ENCODE data around the gene NTHL1.

Gene NTHL1

GRCh38 chr16:2028620-2029220 lies 18.9 kb downstream of the NTHL1 start:
- CTCF ChIA-PET: interaction anchor here (1.1 to 2.1 kb wide), 2 partner anchors 21 to 112 kb away, joined by 5 to 10 read pairs; no protein-coding TSS in a partner anchor
- POLR2A ChIA-PET: interaction anchor here (1.2 to 2.6 kb wide), 2 partner anchors 10 to 19 kb away, joined by 6 to 15 read pairs; partner anchors contain the start of genes NTHL1 and TSC2
- TF ChIP-seq, protein P1, sequence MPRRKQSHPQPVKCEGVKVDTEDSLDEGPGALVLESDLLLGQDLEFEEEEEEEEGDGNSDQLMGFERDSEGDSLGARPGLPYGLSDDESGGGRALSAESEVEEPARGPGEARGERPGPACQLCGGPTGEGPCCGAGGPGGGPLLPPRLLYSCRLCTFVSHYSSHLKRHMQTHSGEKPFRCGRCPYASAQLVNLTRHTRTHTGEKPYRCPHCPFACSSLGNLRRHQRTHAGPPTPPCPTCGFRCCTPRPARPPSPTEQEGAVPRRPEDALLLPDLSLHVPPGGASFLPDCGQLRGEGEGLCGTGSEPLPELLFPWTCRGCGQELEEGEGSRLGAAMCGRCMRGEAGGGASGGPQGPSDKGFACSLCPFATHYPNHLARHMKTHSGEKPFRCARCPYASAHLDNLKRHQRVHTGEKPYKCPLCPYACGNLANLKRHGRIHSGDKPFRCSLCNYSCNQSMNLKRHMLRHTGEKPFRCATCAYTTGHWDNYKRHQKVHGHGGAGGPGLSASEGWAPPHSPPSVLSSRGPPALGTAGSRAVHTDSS (tag by site-specific recombination; IDR thresholded peaks at IDR 0.05): no peak
- no peak for TF ChIP-seq ZNF514 (tag by site-specific recombination; IDR thresholded peaks at IDR 0.05)
- peak; percentile 62 for TF ChIP-seq ZIC2 (tag by site-specific recombination; IDR thresholded peaks at IDR 0.05)
- TF ChIP-seq ZNF626 (tag by site-specific recombination; IDR thresholded peaks at IDR 0.05): no peak
- no peak for TF ChIP-seq ZBTB44 (tag by site-specific recombination; IDR thresholded peaks at IDR 0.05)
- TF ChIP-seq SP2 (tag by site-specific recombination; IDR thresholded peaks at IDR 0.05): no peak
- TF ChIP-seq YY2 (tag by site-specific recombination; IDR thresholded peaks at IDR 0.05): no peak
- TF ChIP-seq SCRT2 (tag by site-specific recombination; IDR thresholded peaks at IDR 0.05): peak; percentile 41; the same call in 1 of the 2 replicates
- TF ChIP-seq MYNN (tag by site-specific recombination; IDR thresholded peaks at IDR 0.05; ENCODE audit: borderline replicate concordance): no peak
- no peak for TF ChIP-seq ZNF670 (tag by site-specific recombination; IDR thresholded peaks at IDR 0.05; ENCODE audit: low read depth)
- no peak for TF ChIP-seq CTCF (tag by site-specific recombination; IDR thresholded peaks at IDR 0.05)
- TF ChIP-seq, protein P2, sequence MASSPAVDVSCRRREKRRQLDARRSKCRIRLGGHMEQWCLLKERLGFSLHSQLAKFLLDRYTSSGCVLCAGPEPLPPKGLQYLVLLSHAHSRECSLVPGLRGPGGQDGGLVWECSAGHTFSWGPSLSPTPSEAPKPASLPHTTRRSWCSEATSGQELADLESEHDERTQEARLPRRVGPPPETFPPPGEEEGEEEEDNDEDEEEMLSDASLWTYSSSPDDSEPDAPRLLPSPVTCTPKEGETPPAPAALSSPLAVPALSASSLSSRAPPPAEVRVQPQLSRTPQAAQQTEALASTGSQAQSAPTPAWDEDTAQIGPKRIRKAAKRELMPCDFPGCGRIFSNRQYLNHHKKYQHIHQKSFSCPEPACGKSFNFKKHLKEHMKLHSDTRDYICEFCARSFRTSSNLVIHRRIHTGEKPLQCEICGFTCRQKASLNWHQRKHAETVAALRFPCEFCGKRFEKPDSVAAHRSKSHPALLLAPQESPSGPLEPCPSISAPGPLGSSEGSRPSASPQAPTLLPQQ (tag by site-specific recombination; IDR thresholded peaks at IDR 0.05): no peak
- TF ChIP-seq ZNF488 (tag by site-specific recombination; IDR thresholded peaks at IDR 0.05): no peak
- TF ChIP-seq ZNF830 (tag by site-specific recombination; IDR thresholded peaks at IDR 0.05; ENCODE audit: low read depth): no peak
- no peak for TF ChIP-seq GLI4 (tag by site-specific recombination; IDR thresholded peaks at IDR 0.05)
- TF ChIP-seq INSM2 (tag by site-specific recombination; IDR thresholded peaks at IDR 0.05): no peak
- no peak for TF ChIP-seq ZNF701 (tag by site-specific recombination; IDR thresholded peaks at IDR 0.05)
- peak; percentile 58 for TF ChIP-seq ZFHX2 (tag by site-specific recombination; conservative IDR thresholded peaks at IDR 0.05)
- TF ChIP-seq EGR2 (tag by site-specific recombination; IDR thresholded peaks at IDR 0.05; ENCODE audit: low read depth): peak; percentile 66; the same call in 1 of the 2 replicates
- no peak for TF ChIP-seq ZSCAN30 (tag by site-specific recombination; IDR thresholded peaks at IDR 0.05)
- TF ChIP-seq, protein P3, sequence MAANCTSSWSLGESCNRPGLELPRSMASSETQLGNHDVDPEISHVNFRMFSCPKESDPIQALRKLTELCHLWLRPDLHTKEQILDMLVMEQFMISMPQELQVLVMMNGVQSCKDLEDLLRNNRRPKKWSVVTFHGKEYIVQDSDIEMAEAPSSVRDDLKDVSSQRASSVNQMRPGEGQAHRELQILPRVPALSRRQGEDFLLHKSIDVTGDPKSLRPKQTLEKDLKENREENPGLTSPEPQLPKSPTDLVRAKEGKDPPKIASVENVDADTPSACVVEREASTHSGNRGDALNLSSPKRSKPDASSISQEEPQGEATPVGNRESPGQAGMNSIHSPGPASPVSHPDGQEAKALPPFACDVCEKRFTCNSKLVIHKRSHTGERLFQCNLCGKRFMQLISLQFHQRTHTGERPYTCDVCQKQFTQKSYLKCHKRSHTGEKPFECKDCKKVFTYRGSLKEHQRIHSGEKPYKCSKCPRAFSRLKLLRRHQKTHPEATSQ (tag by site-specific recombination; IDR thresholded peaks at IDR 0.05): no peak
- no peak for TF ChIP-seq ZNF610 (tag by site-specific recombination; IDR thresholded peaks at IDR 0.05; ENCODE audit: borderline replicate concordance)
- TF ChIP-seq ZNF548 (tag by site-specific recombination; IDR thresholded peaks at IDR 0.05): no peak
- no peak for TF ChIP-seq ZBTB7A (tag by site-specific recombination; IDR thresholded peaks at IDR 0.05; ENCODE audit: low read depth)
- TF ChIP-seq HIC1 (tag by site-specific recombination; IDR thresholded peaks at IDR 0.05): 0 out of 2 replicates have a peak, but pooled peaks have one; percentile 36

More at GRCh38 chr16:2028620-2029220, 18.9 kb downstream of the NTHL1 start:
- Histone ChIP-seq H3K36me3 (ENCODE audit: control insufficient read depth in 2 of 2, insufficient read depth in 1 of 2, low read length in 2 of 2) (peaks cover 0 to 4% of the 10 kb centered on the region in 2 experiments; a peak in 1 of 3 replicates), H3K4me3 (ENCODE audit: low read depth, low read length) (no peak overlapping the region), H3K4me1 (ENCODE audit: control insufficient read depth, insufficient read depth, low read length) (no peaks in the 10 kb centered on the region; the same call in 1 of the 2 replicates), H3K27ac (ENCODE audit: extremely low read depth, low read depth, low read length) (no peak overlapping the region), H3K9me3 (ENCODE audit: control insufficient read depth, insufficient read depth, low read depth, low read length) (no peaks in the 10 kb centered on the region)
